Pancreas (tissue), 10 donors: ENCODE results near the gene FANCC. TPM values are rescaled to one million over a fixed set of nuclear protein-coding genes. Genes with fewer than 3 reads are reported as not detected.

Source experiments
- ATAC-seq, 4 donors: fragments of 200-7000 bp; cut with Tn5 transposase; one replicate each; pipeline versions ENCODE4 v1.8.0 to v1.9.1; 2020; ENCODE audit warnings: mild to moderate bottlenecking in 4 of 4, moderate library complexity in 4 of 4
- DNase-seq, 6 donors: peaks; one replicate each; pipeline ENCODE4 v3.0.0-alpha.2; 2020
- FAIRE-seq: peaks from 2 replicates; lab custom pipeline; 2012; peaks lifted over from hg19 to GRCh38; lab: Jason Lieb, UNC
- H3K27ac ChIP-seq, 4 donors: fragments of 200-600 bp; sonication (generic); 1 replicate in 3 of 4; 2 replicates in 1 of 4; pipeline versions ENCODE4 v1.5.0 to v1.8.0; 2020
- H3K27me3 ChIP-seq, 4 donors: fragments of 200-600 bp; one replicate each; pipeline ENCODE4 v1.8.0; 2021
- H3K36me3 ChIP-seq, 3 donors: fragments of 200-600 bp; sonication (generic) in 1 of 3; one replicate each; pipeline versions ENCODE4 v1.5.0 to v1.8.0; 2020 to 2021
- H3K4me1 ChIP-seq, 3 donors: fragments of 200-600 bp; one replicate each; pipeline ENCODE4 v1.8.0; 2021
- H3K4me3 ChIP-seq, 4 donors: fragments of 200-600 bp; sonication (generic) in 2 of 4; one replicate each; pipeline versions ENCODE4 v1.5.0 to v1.8.0; 2020 to 2021
- H3K9me3 ChIP-seq, 4 donors: fragments of 200-600 bp; one replicate each; pipeline ENCODE4 v1.8.0; 2021
- CTCF ChIP-seq, 4 donors: fragments of 200-600 bp; sonication (generic) in 3 of 4; IDR thresholded peaks; one replicate each; pipeline versions ENCODE4 v1.5.0 to v1.8.0; 2021; ENCODE audit warnings: antibody characterized with exemption in 4 of 4
- WGBS, 2 donors: extraction: QIAGEN DNeasy Blood & Tissue Kit; methylation state at CpG; one replicate each; pipeline ENCODE4 v1.1.7; 2013; 5-methylcytosine and 5-hydroxymethylcytosine counted together
- intact Hi-C, 3 donors: fragments of 100-400 bp; cut with DNase I; formaldehyde crosslinking; loops; one replicate each; pipeline versions ENCODE4 v1.11.1 to v1.14.2; 2022
- polyA plus RNA-seq, 2 donors: library from polyadenylated mRNA; stranded (reverse); fragments of 200-250 nt; gene quantifications; one replicate each; pipeline ENCODE4 v1.2.3, GENCODE V29; 2013
- total RNA-seq, 6 donors: library from RNA; stranded (reverse); fragmentation: NEBNext Ultra II Directional in 4 of 6; extraction: Animal tissue kit (Norgen Biotek cat#: 25700) in 4 of 6; gene quantifications; one replicate each; pipeline versions ENCODE4 v1.2.1 to v1.2.4, GENCODE V29; 2021 to 2023
- donor health status: healthy with polysubstance abuse.
- donor health status: DM: no; HTN: no; CAD: no; lungs with moderate emphysema.
- donor health status: DM: no; HTN: no; CAD: no.
- donor health status: control.
- donor health status: control.
- donor health status: Bipolar disorder and iron deficiency.
- donor health status: DM: yes; HTN: yes; CAD: no.
- donor health status: DM: no; HTN: no; CAD: no.
- donor health status: DM: no; HTN: no; CAD: no.
- donor health status: DM: yes; HTN: yes; CAD: no.

Gene FANCC
- total and polyA plus RNA-seq, 8 donors = 3.8 to 9.9 (median 4.6) TPM

GRCh38 chr9:95342571-95342970 lies 25.1 kb upstream of the FANCC start:
- H3K9me3 ChIP-seq = no peaks in the 10 kb centered on the region
- intact Hi-C loops = loop anchor here in 1 of 3 donors (10.0 kb wide), 1 partner anchor 522 kb away; no protein-coding TSS in a partner anchor
- no peaks in the 10 kb centered on the region for H3K4me1 ChIP-seq
- H3K27me3 ChIP-seq = no peaks in the 10 kb centered on the region
- H3K4me3 ChIP-seq = no peak overlapping the region
- no peak for FAIRE-seq
- no peaks in the 10 kb centered on the region for H3K36me3 ChIP-seq
- DNase-seq = no peak
- no peak overlapping the region for H3K27ac ChIP-seq
- ATAC-seq = no peak
- TF ChIP-seq CTCF (IDR thresholded peaks at IDR 0.05) = no peak
- 79 to 88% methylated on average over 13 of the region's 13 CpGs for WGBS, 2 donors

- no peaks in the 10 kb centered on the region for H3K27me3 ChIP-seq
- intact Hi-C loops = loop anchor here in 1 of 3 donors (10.0 kb wide), 1 partner anchor 523 kb away; no protein-coding TSS in a partner anchor
- ATAC-seq (peak in 2 of 4 donors; percentile 50 to 52), FAIRE-seq (no peak), DNase-seq (no peak)
- no peaks in the 10 kb centered on the region for H3K4me1 ChIP-seq
- H3K9me3 ChIP-seq = no peaks in the 10 kb centered on the region
- WGBS, 2 donors = 56 to 66% methylated on average over 5 of the region's 5 CpGs
- H3K27ac ChIP-seq = no peak overlapping the region
- no peak for TF ChIP-seq CTCF (IDR thresholded peaks at IDR 0.05)
- no peaks in the 10 kb centered on the region for H3K36me3 ChIP-seq
- H3K4me3 ChIP-seq = no peak overlapping the region
Observed at GRCh38 chr9:95341293-95341962, 23.9 kb upstream of the FANCC start.

- ATAC-seq = no peak
- no peak overlapping the region for H3K27ac ChIP-seq
- DNase-seq = no peak
- H3K36me3 ChIP-seq = no peaks in the 10 kb centered on the region
- no peak overlapping the region for H3K4me3 ChIP-seq
- H3K9me3 ChIP-seq = no peaks in the 10 kb centered on the region
- H3K4me1 ChIP-seq = no peaks in the 10 kb centered on the region
- no peaks in the 10 kb centered on the region for H3K27me3 ChIP-seq
- no peak for TF ChIP-seq CTCF (IDR thresholded peaks at IDR 0.05)
- FAIRE-seq = no peak
- 85 to 94% methylated on average over 6 of the region's 6 CpGs for WGBS, 2 donors
- intact Hi-C loops = no loop called here
Observed at GRCh38 chr9:95338243-95338642, 20.7 kb upstream of the FANCC start.

GRCh38 chr9:95336281-95336680 lies 18.8 kb upstream of the FANCC start:
- 62 to 83% methylated on average over 3 of the region's 3 CpGs for WGBS, 2 donors
- TF ChIP-seq CTCF (IDR thresholded peaks at IDR 0.05) = peak; percentile 20 to 51 (median 34)
- no peak overlapping the region for H3K27ac ChIP-seq
- DNase-seq (peak in 1 of 6 donors; percentile 33), ATAC-seq (peak in 3 of 4 donors; percentile 73 to 78 (median 77)), FAIRE-seq (no peak)
- intact Hi-C loops = no loop called here
- no peaks in the 10 kb centered on the region for H3K36me3 ChIP-seq
- no peak overlapping the region for H3K4me3 ChIP-seq
- no peaks in the 10 kb centered on the region for H3K4me1 ChIP-seq
- H3K9me3 ChIP-seq = no peaks in the 10 kb centered on the region
- no peaks in the 10 kb centered on the region for H3K27me3 ChIP-seq

- DNase-seq = no peak
- WGBS, 2 donors = 41 to 43% methylated on average over 2 of the region's 2 CpGs
- FAIRE-seq = no peak
- peak in 1 of 4 donors; percentile 47 for ATAC-seq
- Histone ChIP-seq H3K4me3 (no peak overlapping the region), H3K27me3 (no peaks in the 10 kb centered on the region), H3K9me3 (no peaks in the 10 kb centered on the region), H3K36me3 (no peaks in the 10 kb centered on the region), H3K27ac (no peak overlapping the region), H3K4me1 (no peaks in the 10 kb centered on the region)
- intact Hi-C loops = no loop called here
- TF ChIP-seq CTCF (IDR thresholded peaks at IDR 0.05) = no peak
Observed at GRCh38 chr9:95333426-95333825, 15.9 kb upstream of the FANCC start.
